NCI-H526 treated with DMSO at 0.1 percent for 48 hours (cell line): ENCODE results near the gene OR6M1.

ENCODE experiments used
- DNase-seq: peaks from one replicate; lab custom pipeline; 2025; lab: John Stamatoyannopoulos, UW

OR6M1 gene, protein sequence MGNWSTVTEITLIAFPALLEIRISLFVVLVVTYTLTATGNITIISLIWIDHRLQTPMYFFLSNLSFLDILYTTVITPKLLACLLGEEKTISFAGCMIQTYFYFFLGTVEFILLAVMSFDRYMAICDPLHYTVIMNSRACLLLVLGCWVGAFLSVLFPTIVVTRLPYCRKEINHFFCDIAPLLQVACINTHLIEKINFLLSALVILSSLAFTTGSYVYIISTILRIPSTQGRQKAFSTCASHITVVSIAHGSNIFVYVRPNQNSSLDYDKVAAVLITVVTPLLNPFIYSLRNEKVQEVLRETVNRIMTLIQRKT

DNA sequence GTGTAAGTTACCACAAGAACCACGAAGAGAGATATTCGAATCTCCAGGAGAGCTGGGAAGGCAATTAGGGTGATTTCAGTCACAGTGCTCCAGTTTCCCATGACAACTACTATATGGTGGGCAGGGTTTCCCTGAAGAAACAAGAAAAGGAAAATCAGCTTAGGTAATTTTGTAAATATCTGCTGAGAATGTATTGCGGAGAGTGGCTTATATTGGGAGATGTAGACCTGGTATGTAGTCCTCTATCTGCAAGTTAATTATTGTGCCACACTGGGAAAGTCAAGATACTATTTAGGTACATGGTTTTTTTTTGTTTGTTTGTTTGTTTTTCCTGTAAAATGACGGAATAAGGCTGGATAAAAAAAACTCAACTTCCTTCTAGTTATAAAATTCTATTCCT lies at the start of gene OR6M1:
OR6M1 (minus strand) TSS at position 101 of the 400 bp plus-strand sequence; CDS start at position 101, 0 bp downstream.
- no peak for DNase-seq

DNA sequence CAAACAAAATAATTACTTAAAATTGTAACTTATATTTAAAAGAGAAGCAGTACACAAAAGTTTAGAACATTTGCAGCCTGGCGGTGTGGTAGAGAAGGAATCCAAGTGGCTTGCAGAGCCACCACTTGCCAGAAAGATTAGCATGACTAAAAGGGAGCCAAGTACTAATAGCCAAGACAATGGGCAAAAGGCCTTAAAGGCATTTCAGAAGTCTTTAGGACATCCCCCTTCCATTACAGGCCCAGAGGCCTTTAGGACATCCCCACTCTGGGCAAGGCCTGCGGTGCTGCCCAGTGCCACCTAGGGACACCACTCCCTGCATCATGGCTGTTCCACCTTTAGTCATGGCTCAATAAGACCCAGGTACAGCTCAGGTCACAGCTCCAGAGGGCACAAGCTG lies 46.9 kb upstream of the OR6M1 start:
- no peak for DNase-seq

DNA sequence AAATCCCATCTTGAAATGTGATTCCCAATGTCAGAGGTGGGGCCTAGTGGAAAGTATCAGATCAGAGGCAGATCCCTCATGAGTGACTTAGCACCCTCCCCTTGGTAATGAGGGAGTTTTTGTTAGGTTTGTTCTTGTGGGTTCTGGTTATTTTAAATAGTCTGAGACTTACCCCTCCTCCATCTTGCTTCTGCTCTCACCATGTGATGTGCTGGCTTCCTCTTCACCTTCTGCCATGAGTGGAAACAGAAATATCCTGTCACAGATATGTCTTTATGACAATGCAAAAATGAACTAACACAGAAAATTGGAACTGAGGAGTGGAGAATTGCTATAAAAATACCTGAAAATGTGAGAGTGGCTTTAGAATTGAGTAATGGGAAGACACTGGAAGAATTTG lies 46.2 kb upstream of the OR6M1 start:
- DNase-seq: no peak

DNA sequence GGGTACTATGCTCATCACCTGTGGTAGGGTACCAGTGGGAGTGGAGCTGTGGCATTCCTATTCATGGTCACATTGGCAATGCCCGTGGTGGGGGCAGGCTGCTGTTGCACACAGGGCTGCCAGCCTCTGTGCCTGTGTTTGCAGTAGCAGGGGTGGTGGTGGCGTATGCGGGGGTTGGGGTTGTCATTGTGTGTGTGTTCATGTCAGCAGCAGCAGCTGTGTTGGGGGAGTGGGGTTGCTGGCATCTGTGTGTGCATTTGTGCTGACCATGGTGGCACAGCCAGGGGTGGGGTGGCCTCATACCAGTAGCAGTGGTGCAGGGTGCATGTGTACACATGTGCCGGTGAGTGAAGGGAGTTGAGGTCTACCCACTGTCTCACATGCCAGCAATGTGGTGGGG lies 45.0 kb upstream of the OR6M1 start:
- DNase-seq: no peak

DNA sequence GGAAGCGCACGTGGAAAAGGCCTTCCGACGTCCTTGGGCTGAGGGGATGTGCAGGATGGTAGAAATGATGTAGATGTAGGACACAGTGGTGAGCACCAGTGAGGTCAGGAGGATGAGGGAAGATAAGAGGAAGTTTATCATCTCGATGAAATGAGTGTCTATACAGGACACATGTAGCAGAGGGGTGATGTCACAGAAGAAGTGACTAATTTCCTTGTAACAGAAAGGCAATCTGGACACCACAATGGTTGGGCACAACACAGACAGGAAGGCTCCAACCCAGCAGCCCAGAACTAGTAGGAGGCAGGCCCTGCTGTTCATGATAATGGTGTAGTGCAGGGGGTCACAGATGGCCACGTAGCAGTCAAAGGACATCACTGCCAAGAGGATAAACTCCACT lies 35.0 kb upstream of the OR6M1 start:
- no peak for DNase-seq

DNA sequence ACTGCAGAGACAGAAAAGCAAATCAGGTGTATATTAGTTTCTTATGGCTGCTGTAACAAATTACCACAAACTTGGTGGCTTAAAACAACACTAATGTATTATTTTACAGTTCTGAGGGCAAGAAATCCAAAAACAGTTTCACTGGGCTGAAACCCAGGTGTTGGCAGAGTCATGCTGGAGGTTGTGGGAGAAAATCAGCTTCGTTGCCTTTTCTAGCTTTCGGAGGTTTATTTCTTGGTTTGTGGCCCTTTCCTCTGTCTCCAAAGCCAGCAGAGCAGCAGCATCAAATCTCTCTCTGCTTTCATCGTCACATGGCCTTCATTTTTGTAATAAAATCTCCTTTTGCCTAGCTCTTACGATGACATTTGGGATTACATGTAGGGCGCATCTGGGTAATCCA lies 33.0 kb upstream of the OR6M1 start:
- DNase-seq: no peak

DNA sequence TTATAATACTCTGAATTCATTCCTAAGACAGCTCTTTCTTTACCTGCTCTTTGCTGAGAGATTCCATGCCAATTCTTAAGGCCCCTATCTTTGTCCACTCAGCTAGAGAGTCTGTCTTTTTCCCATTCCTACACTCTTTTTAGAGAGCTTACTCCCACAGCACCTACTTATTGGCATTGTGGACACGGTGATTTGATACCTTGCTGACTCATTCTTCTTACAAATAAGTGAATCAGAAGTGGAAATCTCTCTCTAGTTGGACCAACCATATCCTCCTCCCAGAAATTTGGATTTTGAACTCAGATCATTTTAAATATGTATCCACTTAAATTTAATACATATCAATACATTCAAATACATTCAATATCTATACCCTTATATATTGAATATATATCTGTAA lies 32.5 kb upstream of the OR6M1 start:
- DNase-seq: no peak

DNA sequence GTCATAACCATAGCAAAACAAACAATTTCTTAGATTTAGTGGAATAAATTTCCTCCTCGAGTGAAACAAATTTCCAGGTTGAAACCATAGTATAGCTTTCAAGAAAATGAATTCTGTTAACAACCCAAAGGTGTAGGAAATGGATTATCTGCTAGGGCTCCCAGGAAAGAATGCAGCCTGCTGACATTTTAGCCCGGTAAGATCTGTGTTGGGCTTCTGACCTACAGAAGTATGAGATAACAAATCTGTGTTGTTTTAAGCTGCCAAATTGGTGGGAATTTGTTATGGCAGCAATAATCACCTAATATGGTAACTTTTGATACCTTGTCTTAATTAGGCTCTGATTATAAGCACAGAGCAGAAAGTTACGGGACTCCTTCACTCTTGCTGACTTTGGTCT lies 32.0 kb upstream of the OR6M1 start:
- no peak for DNase-seq

DNA sequence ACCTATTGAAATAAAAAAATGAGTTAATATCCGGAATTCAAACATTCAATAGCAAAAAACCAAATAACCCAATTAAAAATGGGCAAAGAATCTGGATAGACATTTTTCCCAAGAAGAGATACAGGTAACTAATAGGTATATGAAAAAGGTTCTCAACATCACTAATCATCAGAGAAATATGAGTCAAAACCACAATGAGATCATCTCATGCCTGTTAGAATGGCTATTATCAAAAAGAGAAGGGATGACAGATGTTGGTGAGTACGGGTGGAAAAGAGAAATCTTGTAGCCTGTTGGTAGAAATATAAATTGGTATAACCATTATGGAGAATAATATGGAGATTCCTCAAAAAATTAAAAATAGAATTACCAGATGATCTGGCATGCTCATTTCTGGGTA lies 26.9 kb upstream of the OR6M1 start:
- DNase-seq: no peak

DNA sequence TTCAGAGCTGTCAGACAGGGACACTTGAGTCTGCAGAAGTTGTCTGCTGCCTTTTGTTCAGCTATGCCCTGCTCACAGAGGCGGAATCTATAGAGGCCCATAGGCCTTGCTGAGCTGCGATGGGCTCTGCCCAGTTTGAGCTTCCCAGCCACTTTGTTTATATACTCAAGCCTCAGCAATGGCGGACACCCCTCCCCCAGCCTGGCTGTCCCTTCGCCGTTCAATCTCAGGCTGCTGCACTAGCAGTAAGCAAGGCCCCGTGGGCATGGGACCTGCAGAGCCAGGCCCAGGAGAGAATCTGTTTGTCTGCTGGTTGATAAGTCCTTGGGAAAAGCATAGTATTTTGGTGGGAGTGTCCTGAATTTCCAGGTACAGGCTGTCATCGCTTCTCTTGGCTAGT lies 23.6 kb upstream of the OR6M1 start:
- DNase-seq: no peak

DNA sequence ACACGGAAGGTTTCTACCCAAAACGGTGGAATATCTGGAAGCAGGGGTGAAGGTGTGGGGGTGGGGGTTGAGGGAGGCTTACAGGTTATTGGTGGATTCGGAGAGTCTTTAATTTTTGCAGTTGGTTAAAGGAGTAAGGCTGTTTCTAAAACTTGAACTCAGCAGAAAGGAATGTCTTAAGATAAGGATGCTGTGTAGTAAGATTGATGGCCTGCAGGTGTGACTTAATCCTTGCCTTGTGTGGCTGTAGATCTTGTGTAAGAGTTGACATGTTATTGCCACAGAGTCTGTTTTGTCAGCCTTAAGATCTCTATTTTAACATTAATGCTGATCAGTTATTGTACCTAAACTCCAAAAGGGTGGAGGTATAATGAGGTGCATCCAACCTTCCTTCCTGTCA lies 16.4 kb upstream of the OR6M1 start:
- no peak for DNase-seq

DNA sequence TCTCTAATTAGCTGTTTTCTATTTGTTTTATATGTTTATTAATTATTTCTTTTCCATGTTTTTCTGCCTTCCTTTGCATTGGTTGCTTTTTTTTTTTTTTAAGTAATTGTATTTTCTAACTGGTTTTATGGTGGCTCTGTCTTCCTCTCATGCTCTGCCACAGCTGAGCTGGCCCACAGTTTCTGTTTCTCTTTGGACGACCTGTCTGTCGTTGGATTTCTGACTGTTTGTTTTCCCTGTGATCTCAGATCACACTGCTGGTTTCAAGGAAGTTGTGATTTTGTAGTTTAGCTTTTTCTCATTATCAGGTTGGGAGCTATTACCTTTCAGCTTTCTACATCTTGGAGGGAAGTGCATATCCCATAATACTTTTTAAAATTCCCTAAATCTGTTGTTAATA lies 15.9 kb upstream of the OR6M1 start:
- DNase-seq: no peak

DNA sequence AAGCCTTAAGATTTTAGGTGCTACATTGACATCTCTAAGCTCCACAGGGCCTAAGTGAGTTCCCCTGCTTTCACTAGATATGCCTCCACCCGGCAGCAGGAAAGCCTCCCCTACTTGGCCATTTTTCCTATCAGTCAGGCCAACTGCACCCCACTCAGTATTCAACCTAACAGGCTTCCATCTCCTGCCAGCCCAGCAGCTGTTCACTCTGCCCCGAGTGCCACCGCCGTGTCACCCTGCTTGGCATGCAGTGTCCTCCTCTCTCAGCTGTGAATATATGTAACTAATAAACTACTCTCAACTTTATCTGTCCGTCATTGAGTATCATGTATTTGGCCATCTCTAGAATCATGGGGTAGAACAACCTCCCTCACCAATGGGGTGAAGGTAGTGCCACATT lies 9.0 kb upstream of the OR6M1 start:
- DNase-seq: no peak

DNA sequence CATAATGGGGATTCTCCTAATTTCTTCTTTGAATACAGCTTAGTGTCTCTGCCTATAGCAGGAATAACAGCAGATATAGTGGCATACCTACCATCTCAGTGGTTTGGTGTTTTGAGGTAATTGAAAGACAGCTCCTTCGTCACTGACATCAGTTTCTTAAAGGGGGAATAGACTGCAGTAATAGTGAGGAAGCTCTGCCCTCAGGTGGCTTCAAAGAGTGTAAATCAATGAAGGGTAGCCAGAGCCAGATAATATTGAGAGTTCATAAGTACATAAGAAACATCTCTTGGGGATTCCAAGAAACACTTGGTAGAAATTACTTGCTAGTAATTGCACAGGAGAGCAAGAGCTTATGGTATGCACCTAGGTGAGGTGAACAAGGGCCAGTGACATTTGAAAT lies 4.4 kb downstream of the OR6M1 start:
- no peak for DNase-seq

DNA sequence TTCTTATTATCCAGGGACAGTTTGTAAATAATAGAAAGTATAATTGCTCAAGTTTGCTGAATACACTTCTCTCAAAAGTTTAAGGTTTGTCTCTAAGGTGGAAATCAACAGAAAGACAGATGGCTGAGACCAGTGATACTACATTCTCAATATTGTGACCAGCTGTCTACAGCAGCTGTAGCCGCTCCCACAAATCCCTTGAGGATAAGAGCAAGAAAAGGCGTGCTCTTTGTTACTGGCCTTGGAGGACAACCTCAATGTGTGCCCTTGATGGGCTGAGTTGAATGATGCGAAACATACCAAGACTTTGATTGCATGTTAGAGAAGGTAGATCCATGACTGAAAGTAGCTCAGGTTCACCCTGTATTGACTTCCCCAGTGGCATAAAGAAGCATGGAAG lies 6.1 kb downstream of the OR6M1 start:
- no peak for DNase-seq

DNA sequence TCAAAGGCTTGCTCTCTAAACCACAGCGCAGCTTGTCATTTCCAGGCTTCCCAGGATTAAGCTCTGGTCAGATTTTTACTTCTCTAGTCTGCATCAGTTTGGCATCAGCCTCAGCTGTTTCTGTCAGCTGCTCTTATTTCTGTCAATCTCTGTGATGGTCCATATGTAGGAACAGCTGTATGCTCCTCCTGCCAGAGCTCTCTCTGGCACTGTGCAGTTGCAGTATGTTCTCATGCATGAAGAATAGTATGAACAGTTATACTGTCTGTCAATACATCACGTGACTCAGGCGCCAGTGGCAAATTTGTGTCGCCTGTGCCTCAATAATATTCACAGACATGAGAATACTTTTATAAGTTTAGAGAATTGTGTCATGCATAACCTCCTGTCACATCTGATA lies 6.7 kb downstream of the OR6M1 start:
- no peak for DNase-seq

DNA sequence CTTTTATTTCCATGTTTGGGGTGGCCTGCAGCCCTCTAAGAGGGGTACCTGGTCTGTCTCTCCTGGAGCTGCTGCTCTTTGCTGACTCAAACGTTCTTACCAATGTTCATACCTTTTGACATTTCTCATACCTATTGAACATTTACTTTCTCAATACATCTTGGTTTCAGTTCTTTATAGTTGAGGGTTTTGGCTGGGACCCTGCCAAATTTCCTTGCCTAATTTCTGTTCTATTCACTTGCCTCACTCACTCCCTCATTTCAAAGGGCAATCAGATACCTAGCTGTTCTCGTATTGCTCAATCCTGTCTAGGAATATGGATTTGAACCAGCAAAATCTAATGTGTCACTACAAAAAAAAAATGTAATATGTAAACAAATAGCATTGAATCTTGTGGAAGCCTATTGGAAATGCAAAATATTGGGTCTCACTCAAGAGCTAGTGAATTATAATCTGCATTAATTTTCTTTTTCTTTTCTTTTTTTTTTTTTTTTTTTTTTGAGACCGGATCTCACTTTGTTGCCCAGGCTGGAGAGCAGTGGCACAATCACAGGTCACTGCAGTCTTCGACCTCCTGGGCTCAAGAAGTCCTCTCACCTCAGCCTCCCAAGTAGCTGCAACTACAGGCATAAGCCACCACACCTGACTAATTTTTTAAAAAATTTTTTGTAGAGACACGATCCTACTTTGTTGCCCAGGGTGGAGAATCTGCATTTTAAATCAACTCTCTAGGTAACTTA lies 7.5 kb downstream of the OR6M1 start:
- DNase-seq: no peak

DNA sequence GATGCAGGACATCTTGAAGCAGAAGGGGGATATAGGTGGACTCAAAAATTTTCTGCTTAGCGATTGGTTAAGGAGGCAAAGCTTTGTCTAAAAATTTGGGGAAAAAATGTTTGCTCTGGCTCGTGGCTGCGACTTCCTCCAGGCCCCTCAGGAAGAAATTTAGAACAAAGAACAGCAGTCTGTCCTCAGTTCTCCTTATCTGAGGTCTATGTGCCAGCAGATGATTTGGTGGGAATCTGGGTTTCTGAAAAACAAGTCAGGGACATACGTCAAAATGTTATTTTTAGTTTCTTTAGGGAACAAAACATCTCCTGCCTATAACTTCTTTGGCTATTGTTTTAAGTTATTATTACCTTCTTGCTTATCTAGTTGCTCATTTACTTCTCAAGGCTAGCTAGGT lies 8.1 kb downstream of the OR6M1 start:
- no peak for DNase-seq

DNA sequence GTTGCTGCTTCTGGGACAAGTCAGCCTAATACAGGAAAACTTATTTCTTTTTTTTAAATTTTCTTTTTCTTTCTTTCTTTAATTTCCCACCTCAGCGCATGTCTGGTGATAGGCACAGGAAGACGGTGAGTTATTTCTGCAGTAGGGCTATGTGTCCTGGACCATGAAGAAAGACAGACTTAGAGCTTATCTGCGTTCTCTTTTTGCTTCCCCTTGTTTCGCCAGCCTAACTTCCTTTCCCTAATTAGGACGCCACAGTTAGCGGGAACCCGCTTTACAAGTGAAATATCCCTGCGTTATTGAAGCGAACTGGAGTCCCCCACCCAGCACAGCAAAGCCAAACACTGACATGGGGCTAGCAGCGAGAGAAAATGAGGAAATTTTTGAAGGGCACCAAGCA lies 8.6 kb downstream of the OR6M1 start:
- DNase-seq: no peak

DNA sequence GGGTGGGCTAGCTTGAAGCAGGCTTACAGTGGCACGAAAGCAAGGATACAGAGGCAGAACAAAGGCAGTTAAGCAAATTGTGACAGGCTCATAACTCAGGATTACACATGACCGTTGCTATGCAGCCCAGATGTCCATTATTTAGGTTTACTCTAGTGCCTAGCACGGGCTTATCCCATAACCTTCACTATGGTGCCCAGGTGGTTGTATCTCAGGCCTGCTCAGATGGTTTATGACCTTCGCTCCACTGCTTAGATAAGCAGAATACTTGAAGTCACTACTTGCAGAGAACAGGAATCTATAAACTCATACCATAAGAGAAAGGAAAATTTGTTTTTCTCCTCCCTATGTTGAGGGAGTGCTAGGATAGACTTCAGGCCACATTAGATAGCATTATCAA lies 9.0 kb downstream of the OR6M1 start:
- no peak for DNase-seq

DNA sequence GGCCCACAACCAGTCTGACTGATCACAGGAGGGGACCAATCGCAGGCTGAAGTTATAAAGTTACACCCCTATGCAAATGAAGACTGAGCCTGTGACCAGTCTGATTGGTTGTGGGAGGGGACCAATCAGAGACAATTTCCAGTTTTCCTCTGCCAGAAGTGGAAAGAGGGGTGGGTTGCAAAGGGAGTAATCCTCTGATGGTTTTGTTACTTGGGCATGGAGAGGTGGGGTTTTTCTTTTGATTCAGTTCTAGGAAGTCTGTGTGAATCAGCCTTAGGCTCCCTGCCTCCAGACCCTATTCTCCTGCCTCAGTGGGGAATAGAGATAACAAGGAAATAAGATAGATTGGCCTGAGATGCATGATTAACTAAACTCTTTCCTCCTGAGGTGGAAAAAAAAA lies 9.9 kb downstream of the OR6M1 start:
- DNase-seq: no peak

DNA sequence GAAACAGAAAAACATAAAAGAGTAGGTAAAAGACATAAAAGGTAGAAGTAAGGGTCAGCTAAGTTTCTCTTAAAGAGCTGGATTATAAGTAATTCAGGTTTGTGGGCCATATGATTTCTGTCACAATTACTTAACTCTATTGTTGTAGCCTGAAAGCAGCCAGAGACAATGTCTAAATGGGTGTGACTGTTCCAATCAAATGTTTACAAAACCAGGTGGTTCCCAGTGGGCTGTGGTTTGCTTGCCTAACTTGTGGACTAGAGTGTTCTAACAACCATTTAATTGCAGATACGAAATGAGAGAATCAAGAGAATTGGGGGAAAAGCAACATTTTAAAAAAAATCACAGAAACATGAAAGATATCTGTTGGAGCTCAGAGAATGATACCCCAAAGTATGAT lies 22.6 kb downstream of the OR6M1 start:
- DNase-seq: no peak

DNA sequence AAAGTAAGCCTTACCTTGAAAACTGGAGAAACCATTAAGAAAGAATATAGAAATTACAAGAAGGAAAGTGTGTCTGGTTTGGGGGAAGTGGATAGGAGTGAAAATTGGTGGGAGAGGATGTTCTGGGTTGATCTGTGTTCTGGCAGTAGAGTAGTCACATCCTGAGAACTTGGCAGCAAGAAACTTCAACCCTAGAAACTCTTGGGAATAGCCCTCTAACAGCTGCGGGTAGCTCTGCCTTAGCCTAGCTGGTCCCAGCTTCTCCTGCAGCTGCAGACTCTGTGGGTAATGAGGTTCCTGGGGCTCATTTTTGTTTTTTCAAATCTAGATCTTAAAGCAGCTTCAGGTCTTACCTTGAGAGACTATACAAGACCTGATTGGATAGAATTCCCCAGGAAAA lies 27.6 kb downstream of the OR6M1 start:
- DNase-seq: no peak
